G401 (cell line): ENCODE data around the gene TYSND1. TPM values are rescaled to one million over a fixed set of nuclear protein-coding genes. Genes with fewer than 3 reads are reported as not detected.
"Not testable (repeated sequence)": the region's sequence is repeated elsewhere in the genome, so short reads cannot be mapped to it uniquely, and the experiment has no call there.

Experiments used
- DNase-seq: peaks from one replicate; pipeline ENCODE4 v3.0.0-alpha.2; 2015; ENCODE audit warnings: low spot score
- in situ Hi-C: cut with HindIII; loops from 2 replicates; pipeline ENCODE4 v1.10.0; 2016; ENCODE audit warnings: low sequenced_read_pairs, mixed read lengths
- total RNA-seq: library from RNA; depleted of rRNA; stranded (reverse); fragments of >200 nt; shearing (Covaris generic); gene quantifications from 2 replicates; pipeline ENCODE4 v1.2.3, GENCODE V29; 2014; rRNA removed

TYSND1 gene
- total RNA-seq = 29.9 and 30.4 TPM in 2 replicates

DNA sequence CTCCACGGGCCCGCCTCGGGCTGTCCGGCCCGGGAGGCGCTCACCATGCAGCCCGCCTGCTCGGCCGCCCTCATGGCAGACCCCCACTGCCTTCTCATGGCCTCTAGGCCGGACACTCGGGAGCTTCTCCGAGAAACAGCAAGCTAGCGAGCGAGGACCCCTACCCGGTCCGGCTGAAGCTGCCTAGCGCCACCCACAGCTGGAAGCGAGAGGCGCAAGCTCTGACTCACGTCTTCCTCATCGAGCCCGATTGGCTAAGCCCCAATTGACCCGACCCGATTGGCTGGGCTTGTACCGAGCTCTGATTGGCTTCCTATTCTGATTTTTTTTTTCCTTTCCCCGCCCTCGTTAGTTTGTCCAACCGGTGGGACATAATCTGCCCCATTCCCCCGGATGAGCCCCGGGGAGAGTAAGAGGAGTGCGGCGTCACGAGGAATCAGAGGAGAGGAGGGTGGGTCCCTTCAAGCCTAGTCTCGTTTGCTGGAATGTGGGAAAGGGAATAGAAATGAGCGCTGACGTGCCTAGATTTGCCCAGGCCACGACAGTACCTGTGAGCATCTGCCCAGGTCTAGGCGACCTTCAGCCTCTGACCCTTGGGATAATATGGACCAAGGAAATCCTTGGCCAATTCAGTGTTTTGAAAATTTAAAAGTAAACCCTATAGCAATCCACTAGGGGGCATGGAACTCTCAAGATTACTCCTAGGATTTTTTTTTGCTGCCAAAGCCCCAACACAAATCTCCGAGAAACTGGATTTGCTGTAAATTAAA, at the start of gene TYSND1:
Gene TYSND1 (minus strand): TSS at position 212 of the 770 bp plus-strand sequence. CDS start 114 bp downstream, at position 98.
- in situ Hi-C loops = no loop called here

DNA sequence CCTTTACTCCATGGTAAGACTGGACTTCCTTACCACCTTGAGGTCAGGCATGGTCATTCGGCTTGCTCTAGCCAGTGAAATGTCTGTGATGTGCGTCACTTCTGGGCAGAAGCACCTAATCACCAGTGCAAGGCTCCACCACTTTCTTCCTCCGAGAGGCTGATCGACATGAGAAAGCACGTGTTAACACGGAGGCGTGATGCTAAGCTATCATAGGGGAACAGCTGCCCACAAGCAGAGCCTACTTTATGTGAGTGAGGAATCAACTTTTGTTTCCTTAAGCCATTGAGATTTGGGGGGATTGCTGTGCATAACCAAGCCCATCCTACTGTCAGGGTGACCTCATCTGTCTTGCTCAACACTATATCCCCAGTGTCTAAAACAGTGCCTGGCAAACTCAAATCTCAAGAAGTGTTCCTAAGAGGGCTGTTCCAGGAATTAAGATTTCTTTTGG, 46.9 kb upstream of the TYSND1 start:
- in situ Hi-C loops = no loop called here

More for the DNA sequence above, at the start of gene TYSND1:
- DNase-seq = peak; percentile 99

DNA sequence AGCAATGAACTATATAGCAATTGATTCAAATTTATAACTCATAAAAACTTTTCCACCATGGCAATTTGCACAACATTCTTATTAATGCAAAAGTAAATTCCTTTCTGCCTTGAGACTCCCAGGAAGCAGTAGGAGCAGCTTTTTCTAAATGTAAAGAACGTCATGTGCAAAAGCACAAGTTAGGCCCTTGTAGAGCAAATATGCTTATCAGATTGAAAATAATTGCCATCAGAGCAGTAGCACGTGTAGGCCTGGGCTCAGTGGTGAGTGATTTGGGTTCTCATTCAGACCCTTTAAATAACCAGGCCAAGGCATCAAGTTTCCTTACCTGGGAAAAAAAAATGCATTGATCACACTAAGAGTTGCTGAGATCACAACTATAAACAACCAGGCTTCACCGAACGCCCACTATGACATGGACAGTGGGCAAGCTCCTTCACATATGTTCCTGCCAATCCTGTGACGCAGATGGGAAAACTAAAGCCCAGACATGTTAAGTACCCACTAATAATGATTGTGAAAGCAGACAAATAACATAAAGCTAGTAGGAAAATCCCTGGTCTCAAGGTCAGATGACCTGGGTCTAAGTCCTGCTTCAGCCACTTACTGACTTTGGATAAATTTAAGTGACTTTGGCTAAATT, 45.9 kb upstream of the TYSND1 start:
- in situ Hi-C loops = no loop called here
- no peak for DNase-seq

More for the DNA sequence above, 46.9 kb upstream of the TYSND1 start:
- no peak for DNase-seq

DNA sequence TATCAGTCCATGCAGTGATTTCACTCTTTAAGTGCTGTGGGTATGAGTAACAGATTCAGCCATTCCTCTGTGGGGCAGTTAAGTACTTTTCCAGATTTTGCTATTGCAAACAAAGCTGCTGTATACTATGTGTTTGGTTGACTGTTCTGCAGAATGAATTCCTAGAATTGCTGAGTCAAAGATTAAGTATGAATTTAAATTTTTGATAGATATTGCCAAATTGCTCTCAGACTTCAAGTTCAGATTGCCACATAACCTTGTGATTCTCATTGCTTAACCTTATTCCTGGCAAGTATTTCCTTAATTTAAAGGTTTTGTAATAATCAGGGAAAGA, 45.4 kb upstream of the TYSND1 start:
- in situ Hi-C loops = no loop called here
- DNase-seq = no peak

DNA sequence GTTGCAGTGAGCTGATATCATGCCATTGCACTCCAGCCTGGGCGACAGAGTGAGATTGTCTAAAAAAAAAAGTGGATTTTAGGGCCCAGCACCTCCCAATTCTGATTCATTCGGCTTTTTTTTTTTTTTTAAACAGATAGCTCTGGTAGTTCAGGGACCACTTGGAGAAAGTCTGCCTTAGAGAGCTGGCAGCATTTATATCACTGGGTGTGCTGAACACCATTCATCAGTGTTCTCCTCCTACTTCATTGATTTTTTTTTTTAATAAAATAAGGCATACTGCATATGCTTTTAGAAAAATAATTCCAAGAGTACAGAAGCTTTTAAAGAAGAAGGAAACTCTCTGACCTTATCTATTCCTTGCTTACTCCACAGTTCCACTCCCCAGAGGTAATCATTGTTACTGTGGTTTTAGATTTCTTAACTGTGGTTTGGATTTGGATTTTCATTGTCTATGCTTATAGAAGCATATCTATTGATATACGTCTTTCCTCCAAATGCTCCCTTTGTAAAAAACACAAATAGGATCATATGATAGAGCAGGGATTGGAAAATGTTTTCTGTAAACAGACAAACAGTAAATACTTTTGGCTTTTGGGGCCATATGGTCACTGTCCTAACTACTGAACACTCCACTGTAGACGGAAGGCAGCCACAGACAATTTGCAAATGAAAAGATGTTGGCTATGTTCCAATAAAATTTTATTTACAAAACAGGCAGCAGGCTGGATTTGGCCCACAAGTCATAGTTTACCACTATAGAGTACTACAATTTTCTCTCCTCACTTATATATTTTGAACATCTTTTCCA, 44.9 kb upstream of the TYSND1 start:
- in situ Hi-C loops = no loop called here
- DNase-seq = no peak

DNA sequence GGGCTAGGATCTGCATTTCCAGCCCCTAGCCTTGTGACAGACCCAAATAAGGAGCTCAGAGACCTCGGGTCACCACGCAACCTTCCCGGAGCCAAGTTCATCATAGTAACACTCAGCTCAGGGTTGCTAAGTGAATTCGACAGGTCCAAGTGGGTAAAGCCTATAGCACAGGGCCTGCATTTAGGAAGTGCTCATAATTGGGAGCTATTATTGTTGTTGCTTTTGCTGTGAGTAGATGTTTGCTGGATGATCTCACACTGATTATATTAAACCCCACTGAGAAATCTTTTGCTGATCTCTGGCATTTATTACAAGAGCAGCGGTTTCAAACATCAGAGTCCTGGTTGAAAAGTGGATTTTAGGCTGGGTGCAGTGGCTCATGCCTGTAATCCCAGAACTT, 44.1 kb upstream of the TYSND1 start:
- DNase-seq = no peak
- in situ Hi-C loops = no loop called here

DNA sequence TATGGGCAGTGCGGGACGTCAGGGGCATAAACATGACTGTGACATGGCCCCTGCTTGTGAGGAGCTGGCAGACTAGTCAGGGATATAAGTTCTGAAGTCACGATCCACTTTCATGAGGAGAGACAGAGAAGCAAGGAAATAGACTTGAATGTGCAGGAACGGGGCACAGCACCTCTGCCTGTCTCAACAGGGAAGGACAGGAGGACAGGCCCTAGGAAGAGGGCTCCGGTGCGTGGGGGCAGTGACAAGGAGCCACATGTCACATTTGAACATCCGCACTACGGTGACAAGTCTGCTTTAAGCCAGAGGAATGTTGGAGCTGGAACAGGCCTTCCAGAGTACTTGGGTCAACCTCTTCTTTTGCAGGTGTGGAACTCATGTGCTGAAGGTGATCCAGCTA, 43.6 kb upstream of the TYSND1 start:
- in situ Hi-C loops = no loop called here
- DNase-seq = no peak

DNA sequence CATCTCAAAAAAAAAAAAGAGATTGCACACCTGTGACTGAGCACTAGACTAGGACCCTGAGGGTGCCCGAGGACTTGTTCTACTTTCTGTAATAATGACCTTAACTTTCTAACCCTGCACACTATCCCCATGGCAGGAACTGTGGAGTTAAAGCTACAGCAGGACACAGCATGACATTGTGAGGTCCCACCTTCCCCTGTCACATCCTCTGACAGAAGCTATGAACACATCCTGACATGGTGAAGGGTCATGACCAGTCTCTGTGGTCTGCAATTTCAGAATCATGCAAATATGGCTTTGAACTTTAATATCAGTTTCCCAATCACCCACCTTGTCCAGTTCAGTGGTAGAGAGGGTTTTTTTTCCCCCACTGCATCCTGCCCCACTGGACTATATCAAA, 42.3 kb upstream of the TYSND1 start:
- in situ Hi-C loops = no loop called here
- DNase-seq = no peak

DNA sequence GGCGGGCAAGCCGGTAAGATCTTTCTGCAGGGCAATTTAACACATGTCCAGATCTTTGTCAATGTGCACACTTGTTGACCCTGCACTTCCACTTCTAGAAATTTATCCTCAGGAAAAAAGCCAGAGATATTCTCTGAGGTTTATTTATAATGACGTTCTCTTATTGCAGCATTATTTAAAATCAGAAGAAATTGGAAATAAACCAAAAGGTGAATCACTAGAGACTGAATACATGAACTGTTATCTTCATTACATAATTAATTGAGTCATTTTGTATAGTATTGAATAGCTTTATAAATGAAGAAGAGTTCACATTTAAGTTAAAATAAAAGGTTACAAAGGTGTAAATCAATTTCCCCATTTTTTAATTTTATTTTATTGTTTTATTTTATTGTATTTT, 40.1 kb upstream of the TYSND1 start:
- in situ Hi-C loops = no loop called here
- DNase-seq = no peak

DNA sequence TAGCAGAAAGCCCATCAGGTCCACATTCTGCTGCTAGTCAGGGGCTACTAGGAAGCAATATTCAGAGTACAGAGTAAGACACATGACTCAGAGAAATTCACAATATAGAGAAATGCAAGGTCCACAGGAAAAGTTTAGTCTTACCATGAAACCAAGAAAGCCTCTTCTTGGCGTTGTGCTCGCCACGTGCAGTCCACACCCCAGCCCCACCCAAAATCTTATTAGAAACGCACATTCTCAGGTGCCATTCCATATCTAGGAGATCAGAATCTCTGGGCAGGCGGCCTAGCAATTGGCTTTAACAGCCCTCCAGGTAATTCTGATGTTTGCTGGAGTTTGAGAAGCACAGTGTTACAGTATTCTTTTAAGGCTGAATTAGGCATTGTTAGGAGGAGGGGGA, 39.6 kb upstream of the TYSND1 start:
- DNase-seq = no peak
- in situ Hi-C loops = no loop called here

- no peak for DNase-seq
- in situ Hi-C loops = no loop called here
Measured at GRCh38 chr10:70183304-70183703, 36.8 kb upstream of the TYSND1 start.

DNA sequence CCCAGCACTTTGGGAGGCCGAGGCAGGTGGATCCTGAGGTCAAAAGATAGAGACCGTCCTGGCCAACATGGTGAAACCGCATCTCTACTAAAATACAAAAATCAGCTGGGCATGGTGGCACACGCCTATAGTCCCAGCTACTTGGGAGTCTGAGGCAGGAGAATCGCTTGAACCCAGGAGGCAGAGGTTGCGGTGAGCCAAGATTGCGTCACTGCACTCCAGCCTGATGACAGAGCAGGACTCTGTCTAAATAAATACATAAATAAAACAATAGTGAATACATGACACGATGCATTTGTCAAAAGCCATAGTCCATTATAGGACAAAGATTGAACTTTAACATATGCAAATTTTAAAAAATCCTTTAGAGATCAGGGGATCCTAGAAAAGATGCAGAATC, 32.7 kb upstream of the TYSND1 start:
- in situ Hi-C loops, DNase-seq: not testable (repeated sequence)

DNA sequence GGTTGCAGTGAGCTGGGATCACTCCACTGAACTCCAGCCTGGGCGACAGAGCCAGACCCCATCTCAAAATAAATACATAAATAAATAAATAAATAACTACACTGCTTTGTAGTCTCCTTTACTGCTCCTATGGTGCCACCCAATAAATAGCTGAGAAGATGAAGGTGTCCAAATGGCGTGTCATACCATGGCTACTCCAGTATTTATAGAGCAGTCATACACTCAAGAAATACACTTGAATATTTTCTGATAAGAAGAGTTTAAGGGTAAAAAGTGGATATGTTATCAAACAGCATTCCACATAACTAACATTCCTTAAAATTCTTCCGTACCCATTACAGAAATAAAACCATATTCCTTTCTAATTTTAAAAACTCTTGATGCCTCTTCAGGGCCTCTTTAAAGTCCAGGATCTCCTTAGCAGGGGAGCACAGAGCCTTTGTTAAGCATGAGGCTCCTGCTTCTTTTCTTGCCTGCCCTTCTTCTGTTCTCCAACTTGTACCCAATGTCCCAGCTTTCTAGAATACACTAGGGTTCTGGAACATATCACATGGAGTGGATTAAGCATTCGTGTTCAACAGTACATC, 31.7 kb upstream of the TYSND1 start:
- DNase-seq = no peak
- in situ Hi-C loops = no loop called here

DNA sequence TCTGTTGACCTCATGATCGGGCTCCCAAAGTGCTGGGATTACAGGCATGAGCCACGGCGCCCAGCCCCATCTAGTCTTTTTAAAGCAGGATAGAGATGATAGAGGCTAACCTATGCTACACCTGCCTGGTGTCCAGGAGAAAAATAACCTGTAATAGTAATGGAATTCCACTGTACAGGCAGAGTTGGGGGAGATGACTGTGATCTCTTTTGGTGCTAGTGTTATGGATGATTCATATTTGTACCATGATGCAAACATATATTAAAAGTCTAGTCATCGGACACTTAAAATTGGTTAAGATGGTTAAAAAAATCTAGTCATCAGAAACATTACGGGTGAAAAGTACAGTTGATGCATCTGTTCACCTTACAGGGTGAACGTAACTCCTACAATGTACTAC, 29.9 kb upstream of the TYSND1 start:
- DNase-seq = no peak
- in situ Hi-C loops = no loop called here

- in situ Hi-C loops = no loop called here
- no peak for DNase-seq
Measured at GRCh38 chr10:70175516-70175915, 29.0 kb upstream of the TYSND1 start.

DNA sequence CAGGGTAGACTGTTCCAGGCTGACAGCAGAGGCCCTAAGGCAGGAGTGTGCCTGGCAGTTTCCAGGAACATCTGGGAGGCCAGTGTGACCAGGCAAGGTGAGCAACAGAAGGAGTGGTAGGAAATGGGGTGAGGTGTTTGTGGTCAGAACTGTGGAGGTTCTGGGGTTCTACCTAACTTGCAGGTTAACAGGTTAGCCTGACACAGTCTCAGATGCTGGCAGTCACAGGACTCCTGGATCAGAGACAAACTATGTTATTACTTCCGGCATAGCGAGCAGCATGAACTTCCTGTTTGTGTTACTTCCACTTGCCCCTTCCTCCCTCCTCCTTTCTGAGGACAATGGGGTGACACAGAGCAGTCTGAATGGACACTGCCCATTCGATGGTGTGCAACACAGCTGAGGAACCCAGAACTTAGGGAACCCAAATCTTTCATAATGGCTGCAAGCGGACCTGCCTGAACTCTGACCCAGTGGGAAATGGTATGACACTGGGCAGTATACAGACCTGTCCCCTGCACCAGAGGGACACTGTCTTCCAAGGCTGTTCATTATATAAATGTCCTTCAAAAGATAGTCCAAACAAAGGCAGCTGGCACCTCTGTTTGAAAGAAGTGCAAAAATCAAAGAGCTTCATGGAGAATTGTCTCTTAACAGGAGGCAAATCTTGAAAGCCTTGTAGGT, 27.7 kb upstream of the TYSND1 start:
- no peak for DNase-seq
- in situ Hi-C loops = no loop called here

DNA sequence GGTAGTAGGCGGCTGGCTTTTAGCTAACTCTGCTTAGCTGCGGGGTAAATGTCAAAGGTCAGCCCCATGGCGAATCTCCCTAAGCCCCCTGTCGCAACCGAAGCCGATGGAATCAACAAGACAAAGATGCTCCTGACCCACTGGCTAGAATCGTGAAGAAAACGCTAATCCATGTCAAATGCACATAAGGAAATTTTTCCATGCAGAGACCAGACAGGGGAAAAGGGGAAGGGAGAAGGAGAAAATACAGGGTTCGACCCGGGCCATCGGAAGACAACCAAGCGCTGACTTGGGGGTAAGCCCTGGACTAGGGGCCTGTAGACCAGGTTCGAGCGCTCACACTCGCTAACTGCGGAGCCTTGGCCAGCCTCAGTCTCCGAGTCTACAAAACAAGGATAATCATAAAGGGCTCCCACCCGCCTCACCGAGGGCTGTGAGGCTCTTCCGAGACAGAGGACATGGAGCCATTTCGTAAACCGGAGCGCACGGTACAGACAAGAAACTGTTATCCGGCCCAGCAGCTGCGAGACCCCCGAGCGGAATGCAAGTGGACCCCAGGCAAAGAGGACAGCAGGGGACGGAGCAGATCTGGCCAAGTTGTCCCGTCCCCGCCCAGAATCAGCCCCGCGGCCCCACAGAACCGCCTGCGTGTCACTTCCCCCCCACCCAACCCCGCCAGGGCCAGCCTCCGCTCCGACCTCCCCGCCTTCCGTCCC, 23.3 kb upstream of the TYSND1 start:
- in situ Hi-C loops = no loop called here
- DNase-seq = no peak

GRCh38 chr10:70169011-70169410, 22.5 kb upstream of the TYSND1 start:
- in situ Hi-C loops = no loop called here
- no peak for DNase-seq

GRCh38 chr10:70167246-70167645, 20.7 kb upstream of the TYSND1 start:
- no peak for DNase-seq
- in situ Hi-C loops = no loop called here
